Stimulated activated CD4-positive, alpha-beta T cell treated with anti-CD3 and anti-CD28 coated beads, Interleukin-12 subunit alpha, Interleukin-12 subunit beta, amount 100 ng/mL, for 4 hours (primary cell): Measurements from ENCODE around the gene SPAG8.

Experiments used
- DNase-seq: peaks from one replicate; pipeline ENCODE4 v3.0.0-alpha.2; 2020

SPAG8 gene

DNA sequence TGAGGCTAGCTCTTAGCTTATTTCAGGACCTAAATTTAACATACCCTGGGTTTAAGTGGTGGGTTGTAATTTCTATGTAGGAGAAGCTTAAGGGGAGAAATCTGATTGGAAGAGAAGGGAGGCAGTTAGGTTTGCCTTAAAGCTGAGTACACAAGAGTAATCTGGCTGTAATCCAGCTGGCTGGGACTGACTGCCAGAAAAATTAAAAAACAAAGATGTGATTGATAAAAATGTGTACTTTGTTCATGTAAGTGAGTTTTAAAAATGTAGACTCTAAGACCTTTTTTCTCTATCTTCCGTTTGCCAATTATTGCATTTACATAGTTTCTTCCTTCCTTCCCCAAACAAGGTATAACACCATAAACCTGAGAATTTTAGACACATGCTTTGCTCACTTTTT is 40.5 kb downstream of the SPAG8 start:
- DNase-seq = no peak

DNA sequence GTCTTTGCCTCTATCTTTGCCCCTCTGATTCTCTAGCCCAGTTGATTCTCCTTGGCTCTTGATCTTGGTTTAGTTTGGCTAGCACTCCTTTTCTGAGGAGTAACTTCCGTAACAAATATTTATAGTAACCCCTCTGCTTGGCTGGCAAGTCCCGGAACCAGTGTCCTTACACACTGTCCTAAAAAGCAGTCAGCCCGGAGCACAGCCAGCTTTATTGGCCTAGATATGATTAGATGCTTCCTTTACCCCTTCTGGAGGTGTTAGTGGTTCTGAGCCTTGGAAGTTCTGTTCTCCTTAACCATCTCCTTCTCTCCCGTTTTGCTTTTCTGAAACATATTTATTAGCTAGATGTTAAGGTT is 41.0 kb downstream of the SPAG8 start:
- DNase-seq = no peak

DNA sequence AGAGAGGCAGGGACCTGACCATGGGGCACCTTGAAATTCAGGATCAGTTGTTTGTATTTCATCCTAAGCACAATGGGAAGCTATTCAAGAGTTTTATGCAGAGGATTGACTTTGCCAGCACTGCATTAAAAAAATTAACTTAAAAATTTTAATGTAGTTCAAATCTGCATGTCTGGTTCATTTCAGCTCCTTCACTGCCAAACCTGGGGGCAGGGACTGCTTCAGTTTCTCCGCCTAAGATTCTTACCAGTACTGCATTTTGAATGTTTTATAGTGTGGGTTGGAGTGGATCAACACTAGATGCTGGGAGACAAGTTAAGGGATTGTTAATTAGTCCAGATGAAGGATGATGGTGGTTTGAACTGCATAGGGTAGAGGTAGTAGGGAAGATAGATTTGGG is 42.3 kb downstream of the SPAG8 start:
- no peak for DNase-seq

DNA sequence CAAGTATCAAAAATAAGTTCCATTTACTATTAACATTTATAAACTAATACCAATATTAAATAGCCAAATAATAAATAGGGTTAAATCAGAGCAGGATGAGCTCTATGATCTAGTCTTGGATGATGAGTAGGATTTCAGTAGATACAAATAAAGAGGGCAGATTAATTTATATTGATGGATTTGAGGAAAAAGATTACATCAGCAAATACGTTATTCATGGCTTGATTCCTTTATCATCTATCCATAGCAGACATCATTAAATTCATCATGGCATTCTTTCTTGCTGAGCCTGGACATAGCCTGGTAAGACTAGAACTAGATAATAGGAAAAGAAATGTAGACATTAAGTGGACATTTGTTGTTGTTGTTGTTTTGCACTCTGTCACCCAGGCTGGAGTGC is 44.6 kb downstream of the SPAG8 start:
- DNase-seq = no peak

DNA sequence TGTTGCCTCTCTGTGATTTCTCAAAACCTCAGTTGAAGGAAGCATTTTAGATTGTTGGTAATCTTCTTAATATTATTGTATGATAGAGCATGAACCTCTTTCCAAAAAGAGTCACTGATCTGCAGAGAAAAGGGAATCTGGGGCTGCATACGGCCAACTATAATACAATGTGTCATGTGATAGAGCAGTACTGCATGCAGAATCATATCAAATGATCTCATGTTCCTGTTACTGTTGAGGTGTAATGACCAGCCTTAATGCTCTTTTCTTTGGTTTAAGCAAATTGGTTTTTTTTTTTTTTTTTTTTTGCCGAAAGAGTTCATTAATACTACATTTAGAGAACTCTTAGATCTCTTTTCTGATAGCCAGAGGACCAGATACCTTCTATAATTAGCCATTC is 45.1 kb downstream of the SPAG8 start:
- DNase-seq = no peak

DNA sequence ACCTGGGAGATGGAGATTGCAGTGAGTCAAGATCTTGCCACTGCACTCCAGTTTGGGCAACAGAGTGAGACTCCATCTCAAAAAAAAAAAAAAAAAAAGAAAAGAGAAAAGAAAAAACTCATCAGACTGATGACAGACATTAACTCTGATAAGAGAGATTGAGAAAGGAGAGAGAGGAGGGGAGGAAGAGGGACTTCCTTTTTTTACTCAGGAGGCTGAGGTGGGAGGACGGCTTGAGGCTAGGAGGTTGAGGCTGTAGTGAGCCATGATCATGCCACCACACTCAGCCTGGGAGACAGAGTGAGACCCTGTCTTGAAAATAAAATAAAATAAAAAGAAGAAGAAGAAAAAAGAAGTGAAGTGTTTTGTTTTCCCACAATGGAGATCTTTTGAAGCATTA is 48.3 kb downstream of the SPAG8 start:
- DNase-seq = no peak

DNA sequence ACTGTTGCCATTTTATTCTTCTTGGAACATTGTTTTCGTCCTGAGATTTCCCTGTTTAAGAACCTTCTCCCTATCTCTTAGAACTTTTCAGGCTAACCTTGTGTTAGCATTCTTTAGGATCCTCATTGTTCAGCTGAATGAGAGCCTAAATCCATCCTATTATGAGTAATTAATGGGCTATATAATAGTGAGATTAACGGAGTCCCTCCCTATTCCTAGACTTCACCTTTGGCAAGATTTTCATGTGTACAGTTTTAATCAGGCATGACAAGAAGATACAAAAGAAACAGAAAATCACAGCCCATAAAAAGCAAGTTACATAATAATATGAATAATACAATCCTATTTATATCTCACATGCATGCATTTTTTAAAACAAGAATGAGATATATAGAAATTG is 48.9 kb downstream of the SPAG8 start:
- no peak for DNase-seq

DNA sequence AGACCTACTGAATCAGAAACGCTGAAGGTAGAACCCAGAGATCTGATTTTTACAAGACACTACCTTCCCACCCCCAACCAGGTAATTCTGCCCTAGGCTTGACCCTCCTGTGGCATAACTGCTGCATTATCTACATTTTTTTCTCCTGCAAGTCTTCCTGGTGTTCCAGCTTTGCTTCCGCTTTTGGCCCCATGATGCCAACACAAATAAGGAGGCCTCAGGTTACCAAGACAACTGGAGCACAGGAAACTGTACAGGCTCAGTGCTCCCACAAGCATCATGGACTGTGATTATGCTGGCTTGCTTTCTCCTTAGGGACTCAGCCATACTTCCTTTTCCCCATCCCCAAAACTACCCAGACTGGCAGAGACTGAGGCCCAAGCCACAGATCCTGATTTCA is 51.4 kb downstream of the SPAG8 start:
- DNase-seq = no peak

DNA sequence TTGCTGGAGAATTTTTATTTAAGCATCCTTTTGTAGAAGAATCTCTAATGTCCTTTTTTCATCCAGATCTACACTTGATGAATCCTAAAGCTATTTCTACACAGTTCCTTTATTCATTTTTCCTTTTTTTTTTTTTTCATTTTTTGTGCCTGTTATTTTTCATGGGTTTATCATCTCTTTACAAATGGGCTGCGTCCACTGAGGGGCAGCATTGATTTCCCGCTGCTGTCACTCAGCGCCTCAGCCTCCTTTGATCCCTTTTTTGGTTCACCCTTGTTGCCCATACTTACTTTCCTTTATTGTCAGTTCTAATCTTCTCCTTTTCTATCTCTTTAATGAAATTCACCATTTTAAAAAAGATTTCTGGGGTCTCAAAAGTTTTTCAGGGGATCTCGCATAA is 52.3 kb downstream of the SPAG8 start:
- no peak for DNase-seq
